Endometrial microvascular endothelial cells (primary cell): ENCODE results near the gene EIF2S1. TPM values are rescaled to one million over a fixed set of nuclear protein-coding genes. Genes with fewer than 3 reads are reported as not detected.

Experiments used
- in situ Hi-C: cut with HindIII; loops from 2 replicates; pipeline ENCODE4 v1.10.0; 2017; ENCODE audit warnings: low sequenced_read_pairs, low pct_unique_long_range_greater_than_20kb; ENCODE audit errors: inconsistent ontology term
- total RNA-seq: library from RNA; depleted of rRNA; stranded (reverse); fragments of >200 nt; gene quantifications from one replicate; pipeline ENCODE4 v1.2.3, GENCODE V29; 2015; ENCODE audit errors: inconsistent ontology term

The EIF2S1 gene
- total RNA-seq, 1 donor from 2014 or later: 227 TPM

DNA sequence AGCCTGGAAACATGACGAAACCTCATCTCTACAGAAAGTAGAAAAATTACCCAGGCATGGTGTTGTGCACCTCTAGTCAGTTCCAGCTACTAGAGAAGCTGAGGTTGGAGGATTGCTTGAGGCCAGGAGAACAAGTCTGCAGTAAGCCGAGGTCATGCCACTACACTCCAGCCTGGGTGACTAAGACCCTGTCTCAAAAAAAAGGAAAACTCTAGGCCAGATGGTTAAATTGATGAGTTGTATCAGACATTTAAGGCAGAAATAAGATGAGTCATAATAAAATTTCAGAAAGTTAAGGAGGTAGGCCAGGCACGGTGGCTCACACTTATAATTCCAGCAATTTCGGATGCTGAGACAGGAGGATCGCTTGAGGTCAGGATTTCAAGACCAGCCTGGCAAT lies 10.7 kb downstream of the EIF2S1 start:
- in situ Hi-C loops: no loop called here

DNA sequence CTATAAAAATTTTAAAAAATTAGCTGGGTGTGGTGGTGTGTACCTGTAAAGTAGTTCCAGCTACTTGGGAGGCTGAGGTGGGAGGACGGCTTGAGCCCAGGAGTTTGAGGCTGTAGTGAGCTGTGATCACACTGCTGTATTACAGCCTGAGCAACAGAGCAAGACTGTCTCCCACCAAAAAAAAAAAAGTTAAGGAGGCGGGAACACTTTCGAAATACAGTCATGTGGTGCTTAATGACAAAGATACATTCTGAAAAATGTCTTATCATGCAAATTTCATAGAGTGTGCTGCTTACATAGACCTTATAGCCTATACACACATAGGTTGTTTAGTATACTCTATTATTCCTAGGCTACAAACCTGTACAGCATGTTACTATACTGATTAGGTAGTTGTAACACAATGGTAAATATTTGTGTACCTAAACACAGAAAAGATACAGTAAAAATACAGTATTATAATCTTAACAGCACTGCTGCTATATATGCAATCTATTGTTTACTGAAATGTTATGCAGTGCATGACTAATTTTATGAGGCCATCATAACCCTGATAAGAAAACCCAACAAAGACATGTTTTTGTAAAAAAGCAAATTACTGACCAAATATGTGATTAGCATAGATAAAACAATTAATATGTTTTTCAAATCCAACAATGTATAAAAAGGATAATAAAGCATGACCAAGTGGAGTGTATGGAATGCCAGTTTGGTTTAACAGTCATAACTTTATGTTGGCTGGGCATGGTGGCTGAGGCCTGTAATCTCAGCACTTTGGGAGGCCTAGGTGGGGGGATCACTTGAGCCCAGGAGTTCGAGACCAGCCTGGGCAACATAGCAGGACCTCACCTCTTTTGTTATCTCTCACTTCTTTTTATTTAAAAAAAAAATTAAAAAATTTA lies 11.4 kb downstream of the EIF2S1 start:
- in situ Hi-C loops: no loop called here

DNA sequence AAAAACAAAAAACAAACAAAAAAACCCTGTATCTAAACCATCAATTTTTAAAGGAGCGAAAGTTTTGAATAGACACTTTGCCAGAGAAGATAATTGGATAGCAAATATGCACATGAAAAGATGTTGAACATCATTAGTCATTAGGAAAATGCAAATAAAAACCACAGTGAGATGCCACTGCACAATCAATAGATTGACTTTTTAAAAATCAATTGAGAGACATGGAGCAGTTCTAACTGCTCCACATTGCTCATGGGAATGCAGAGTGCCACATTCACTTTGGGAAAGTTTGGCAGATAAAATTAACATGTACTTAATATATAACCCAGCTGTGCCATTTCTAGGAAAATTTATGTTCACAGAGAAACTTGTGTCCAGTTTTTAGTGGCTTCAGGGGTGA lies 12.7 kb downstream of the EIF2S1 start:
- in situ Hi-C loops: no loop called here

DNA sequence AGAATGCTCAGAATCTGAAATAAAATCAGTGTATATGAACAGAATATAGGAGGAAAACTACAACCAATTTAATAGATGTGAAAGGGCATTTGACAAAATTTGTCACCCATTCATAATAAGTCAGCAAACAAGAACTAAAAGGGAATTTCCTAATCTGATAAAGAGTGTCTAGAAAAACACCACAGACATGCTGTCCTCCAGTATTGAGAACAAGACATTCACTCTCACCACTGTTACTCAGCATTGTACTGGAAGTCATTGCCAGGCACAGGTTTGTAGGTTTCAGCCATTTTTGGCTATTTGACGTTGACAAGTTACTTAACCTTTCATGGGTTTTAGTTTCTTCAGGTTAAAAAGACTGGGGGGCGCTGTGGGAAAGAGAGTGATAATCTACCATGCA lies 13.2 kb downstream of the EIF2S1 start:
- in situ Hi-C loops: no loop called here

DNA sequence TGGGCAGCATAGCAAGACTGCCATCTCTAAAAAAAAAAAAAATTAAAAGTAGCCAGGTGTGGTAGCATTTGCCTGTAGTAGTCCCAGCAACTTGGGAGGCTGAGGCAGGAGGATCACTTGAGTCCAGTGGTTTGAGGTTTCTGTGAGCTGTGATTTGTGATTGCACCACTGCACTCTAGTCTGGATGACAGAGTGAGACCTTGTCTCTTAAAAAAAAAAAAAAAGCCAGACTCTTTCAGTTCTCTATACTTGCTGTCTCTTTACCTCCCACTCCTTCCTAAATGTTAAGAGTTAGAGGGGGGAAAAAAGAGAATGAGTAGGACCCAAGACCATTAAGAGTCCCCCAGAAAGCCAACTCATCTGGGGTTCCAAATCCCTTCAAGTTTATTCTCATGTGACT lies 17.8 kb downstream of the EIF2S1 start:
- in situ Hi-C loops: no loop called here

DNA sequence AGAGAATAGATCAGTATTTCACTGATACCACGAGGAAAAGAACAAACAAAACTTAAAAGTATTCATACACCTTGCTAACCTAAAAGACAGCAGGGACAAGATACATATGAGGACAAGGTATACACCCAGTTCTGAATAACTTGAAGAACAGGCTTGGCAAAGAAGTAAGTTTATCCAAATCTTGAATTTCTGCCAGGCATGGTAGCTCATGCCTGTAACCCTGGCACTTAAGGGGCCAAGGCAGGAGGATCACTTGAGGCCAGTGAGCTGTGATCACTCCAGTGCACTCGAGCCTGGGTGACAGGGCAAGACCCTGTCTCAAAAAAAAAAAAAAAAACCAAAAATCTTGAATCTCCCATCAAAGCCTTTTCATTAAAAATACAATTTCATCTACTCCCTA lies 25.0 kb downstream of the EIF2S1 start:
- in situ Hi-C loops: no loop called here

DNA sequence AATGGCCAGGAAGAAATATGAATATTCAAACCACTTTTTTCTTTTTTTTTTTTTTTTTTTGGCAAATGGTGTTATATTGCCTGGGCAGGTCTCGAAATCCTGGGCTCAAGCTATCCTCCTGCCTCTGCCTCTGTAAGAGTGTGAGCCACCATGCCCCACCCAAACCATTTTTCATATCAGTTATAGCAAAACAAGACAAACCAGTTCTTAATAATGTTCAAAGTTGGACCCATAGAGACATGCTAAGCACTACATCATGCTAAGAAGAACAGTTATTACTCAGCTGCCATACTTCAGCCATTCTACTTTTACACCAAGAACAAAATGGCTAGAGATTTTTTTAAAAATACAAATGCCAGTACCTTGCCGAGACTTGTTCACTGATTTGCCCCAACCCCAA lies 25.5 kb downstream of the EIF2S1 start:
- in situ Hi-C loops: no loop called here

DNA sequence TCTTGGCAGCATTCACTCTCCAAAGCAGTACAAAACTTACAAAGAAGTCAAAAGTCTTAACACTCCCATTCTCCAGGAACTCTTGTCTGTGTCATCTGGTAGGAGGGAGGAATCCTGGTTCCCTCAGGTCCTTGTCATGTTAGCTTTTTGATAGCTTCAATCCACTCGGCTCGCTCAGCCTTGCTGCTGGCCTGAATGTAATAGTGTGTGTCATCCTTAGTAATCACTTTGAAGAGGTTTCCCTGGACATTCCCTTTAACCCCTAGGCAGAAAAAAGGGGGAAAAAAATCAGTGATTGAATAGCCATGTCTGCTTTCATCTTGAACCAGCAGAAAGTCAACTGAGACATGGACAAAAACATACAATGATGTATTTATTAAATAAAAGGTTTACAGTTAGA lies 27.1 kb downstream of the EIF2S1 start:
- in situ Hi-C loops: no loop called here

DNA sequence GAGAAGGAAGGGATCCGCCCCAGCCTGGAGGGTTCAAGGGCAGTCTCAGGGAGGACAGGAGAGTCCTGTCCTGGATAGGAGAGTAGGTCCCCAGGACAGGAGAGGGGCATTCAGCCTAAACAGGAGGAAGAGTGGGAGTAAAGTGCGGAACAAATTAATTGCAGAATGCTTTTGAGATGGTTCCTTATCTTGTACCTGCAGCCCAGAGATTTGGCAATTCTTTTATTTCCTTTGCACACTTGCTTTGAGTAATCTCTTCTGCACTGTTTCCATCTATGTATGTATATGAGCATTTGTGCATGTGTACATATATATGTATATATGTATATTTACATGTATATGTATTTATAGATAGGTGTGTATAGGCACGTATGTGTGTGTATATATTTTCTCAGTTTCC lies 29.1 kb downstream of the EIF2S1 start:
- in situ Hi-C loops: no loop called here

DNA sequence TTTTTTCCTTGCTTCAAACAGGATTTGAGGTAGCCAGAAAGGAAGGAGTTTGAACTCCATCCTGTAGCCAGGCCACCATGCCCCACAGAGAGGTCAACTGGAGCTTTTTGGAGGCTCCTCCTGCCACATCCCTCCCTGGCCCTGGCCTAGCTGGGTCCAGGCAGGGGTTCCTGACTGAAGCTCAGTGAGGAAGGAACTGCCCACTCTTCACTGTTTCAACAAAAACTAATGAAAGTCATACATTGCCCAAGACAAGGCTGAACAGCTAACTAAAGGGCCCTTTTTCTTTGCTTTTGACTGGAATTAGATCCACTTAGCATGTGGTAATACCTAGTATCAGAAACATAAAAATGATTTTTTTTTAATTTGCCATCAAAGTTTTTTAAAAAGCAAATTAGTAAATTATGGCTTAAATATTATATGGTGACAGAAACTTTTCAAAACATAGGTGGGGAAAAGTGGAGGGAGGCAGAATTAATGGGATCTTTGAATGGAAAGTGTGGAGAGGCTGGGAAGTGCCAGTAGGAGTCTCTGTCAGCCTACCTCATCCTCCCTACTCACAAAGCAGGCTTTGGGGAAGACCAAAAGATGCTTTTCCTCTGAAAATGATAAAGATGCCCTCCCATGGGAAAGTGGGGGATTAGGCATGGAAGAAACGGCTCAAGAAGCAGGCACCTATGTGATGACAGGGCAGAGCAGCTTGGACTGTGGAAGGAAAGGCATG lies 29.8 kb downstream of the EIF2S1 start:
- in situ Hi-C loops: no loop called here

DNA sequence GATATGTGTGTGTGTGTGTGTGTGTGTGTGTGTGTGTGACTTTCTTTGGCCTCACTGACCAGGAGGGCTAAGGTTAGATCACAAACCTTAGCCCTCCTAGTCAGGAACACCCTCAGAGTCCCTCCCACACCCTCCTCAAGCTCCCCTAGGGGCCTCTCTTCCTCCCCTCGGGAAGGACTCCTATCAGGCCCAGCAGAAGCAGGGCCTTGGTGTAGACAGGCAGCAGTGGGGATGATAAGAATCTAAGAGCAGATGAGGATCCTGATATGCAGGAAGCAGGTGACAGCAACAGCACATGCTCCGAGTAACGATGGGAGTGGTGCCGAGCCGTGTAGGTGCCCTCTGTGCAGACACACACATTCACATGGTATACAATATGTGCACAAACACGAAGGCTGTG lies 31.1 kb downstream of the EIF2S1 start:
- in situ Hi-C loops: no loop called here

DNA sequence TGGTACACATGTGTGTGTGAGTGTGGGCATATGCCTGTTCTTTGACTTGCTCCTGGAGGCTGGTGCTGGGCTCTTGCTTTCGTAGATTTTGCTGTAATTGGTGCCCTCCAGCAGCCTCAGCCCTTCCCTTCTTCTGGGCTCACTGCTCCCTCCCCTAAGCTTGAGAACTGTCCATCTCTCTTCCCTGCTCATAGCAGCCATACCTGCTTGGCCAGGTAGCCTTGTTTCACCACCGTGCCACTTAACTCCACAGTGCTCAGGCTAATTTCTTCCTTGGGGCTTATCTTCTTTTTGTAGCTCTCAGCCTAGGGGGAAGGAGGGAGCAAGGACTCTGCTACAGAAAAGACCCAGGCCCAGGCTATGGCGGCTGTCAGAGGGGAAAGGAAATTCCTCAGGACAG lies 32.0 kb downstream of the EIF2S1 start:
- in situ Hi-C loops: no loop called here

DNA sequence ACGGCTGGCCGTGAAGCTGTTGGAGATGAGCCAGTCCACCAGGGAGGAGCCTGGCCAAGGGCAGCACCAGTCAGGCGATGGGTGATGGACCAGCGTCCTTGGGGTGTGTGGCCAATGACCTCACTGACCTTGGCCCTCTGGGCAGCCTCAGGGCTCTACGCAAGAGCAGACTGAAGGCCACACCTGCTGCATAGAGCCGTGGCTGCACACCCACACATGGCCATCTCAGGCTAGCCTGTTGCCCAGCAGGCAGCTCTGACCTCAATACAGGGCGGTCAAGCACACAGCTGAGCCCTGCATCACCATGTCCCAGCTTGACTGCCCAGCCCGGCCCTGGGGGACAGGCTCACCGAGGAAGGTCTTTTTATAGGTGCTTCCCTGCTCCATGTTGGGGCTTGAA lies 32.7 kb downstream of the EIF2S1 start:
- in situ Hi-C loops: no loop called here

DNA sequence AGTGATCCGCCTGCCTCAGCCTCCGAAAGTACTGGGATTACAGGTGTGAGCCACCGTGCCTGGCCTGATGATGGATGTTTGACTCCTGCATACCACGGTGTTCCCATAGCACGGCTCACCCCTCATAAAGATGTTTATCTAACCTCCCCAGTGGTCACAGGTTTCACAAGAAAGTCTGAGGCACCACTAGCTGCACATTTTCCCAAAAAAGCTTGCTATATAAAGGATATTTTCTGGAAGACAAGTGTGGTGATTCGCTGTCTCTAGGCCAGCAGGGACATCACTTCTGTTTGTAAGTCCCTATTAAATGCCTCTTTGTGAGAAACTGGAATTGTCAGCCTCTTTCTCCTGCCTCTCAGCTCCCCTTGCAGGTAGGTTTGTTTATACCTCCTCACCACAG lies 33.6 kb downstream of the EIF2S1 start:
- in situ Hi-C loops: no loop called here

DNA sequence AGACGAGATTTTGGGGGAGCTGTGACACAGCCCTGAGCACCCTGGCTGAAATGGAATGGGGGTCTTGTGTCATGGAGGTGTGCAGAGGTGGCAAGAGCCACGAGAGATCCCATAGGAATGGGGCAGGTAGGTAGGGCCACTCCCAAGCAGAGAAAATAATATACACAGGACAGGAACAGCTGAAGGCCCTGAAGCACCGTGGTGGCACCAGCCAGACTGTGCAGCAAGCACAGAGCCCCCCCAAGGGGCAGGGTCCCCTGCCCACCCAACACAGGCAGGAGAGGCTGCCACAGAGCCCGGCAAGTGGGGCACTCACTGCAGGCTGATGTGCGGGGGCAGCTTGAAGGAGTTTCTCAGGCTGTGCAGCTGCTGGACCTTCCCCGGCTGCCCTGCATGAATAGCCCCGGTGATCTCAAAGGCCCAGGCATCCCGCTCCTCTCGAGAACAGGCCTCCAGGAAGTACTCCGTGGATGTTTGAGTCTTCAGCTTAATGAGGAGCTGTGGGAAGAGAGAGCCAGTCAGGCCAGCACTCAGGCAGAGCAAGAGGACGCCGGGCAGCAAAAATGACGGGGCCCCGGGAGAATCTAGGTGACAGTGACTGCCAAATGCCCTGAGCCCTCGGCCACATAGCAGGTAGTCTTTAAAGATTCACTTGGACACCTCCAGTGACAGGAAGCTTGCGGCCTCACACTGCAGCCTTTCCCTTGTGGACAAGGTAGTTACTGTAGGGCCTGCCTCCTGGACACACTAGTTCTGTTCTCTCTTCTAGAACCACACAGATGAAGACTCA lies 35.2 kb downstream of the EIF2S1 start:
- in situ Hi-C loops: no loop called here

DNA sequence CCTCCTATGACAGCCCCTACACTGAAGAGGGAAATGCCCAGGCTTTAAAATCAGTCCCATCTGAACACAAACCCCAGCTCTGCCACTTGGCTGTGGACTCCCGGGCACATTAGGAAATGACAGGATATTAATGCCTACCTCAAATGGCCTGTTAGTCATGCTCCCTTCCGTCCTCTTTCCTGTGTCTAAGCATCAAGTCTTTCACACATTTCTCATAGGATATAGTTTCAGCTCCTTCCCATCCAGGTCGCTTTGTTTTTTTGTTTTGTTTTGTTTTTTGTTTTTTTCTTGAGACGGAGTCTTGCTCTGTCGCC lies 35.7 kb downstream of the EIF2S1 start:
- in situ Hi-C loops: no loop called here

DNA sequence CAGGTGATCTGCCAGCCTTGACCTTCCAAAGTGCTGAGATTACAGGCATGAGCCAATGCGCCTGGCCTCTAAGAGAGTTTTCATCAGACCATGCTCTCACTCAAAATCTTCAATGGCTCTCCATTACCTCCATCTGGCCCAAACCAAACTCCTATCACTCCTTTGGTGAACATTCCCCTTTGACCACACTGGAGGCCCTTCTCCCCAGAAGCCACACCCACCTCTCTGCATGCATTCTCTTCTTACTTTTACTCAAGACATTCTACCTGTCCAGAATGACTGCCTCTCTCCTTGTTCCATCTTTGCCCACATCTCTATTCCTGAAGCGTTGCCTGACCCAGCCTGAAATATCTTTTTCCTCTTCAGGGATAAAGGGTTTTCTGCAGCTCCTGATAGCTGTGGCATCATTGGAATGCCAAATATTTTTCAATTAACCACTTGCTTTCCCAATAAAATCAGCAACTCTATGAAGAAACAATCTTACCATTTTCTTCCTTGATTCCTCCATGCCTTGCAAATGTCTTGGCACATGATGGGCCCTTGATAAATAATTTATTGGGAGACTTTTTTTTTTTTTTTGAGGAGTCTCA lies 36.3 kb downstream of the EIF2S1 start:
- in situ Hi-C loops: no loop called here

DNA sequence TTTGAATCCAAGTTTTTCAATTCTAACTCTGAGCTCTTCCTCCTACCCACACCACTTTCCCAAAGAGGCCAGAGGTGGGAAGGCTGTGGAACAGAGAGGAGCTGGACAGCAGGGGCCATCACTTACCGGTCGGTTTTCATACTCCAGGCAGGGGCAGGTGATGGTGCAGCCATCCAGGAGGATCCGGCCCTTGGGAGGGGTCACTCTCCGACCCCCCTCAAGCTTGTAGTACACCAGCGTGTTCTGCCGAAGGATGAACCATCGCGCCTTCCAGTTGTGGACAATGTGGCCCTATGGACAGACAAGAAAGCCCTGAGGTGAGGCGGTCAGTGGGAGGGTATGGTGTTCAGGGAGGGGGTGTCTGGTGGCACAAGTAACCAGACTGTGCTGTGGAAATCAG lies 37.4 kb downstream of the EIF2S1 start:
- in situ Hi-C loops: no loop called here

DNA sequence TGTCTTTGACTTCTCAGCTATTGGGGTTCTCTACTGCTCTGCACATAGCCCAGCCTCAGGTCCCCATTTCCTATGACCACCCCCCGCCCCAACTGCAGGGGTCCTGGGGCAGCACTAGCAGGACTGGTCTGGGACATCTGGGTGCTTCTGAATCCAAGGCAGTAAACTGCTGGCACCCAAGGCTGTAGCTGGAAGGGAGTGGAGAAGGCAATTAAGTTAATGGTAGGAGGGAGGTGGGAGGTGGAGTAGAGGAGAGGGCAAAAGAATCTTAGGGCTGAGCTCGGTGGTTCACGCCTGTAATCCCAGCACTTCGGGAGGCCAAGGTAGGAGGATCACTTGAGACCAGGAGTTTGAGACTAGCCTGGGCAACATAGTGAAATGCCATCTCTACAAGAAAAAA lies 40.3 kb downstream of the EIF2S1 start:
- in situ Hi-C loops: no loop called here
